ENCODE measurements around the gene ZFYVE1. TPM values are rescaled to one million over a fixed set of nuclear protein-coding genes. Genes with fewer than 3 reads are reported as not detected.

ZFYVE1 gene
- total RNA-seq, 4 donors from 2014 or later, result 9.7 to 17.6 (median 14.0) TPM

- H3K36me3 ChIP-seq, result peaks cover 9 to 89% (median 21%) of the 10 kb centered on the region in 3 donors
Measured at GRCh38 chr14:72941286-72941985, 85.5 kb downstream of the ZFYVE1 start.

DNA sequence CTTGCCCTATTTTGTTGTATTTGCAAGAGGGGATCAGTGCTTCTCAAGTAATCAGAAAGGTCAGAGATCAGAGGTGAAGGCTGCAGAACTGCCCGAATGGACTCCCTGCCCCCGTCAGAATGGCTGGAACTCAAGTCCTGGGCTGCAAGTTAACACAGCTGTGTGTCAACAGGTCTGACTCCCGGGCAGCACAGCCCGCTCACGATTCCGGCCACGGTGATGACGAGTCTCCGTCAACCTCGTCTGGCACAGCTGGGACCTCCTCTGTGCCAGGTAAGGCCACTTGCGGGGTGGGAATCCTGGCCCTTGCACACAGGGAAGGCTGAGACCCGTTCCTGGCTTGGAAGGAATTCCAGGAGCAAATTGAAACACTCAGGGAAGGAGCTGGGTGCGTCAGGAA is 87.3 kb downstream of the ZFYVE1 start:
- Histone ChIP-seq H3K9me3 (no peaks in the 10 kb centered on the region), H3K27ac (no peak overlapping the region), H3K4me3 (no peak overlapping the region), H3K27me3 (no peaks in the 10 kb centered on the region), H3K4me1 (no peaks in the 10 kb centered on the region), H3K36me3 (peaks cover 9 to 71% (median 21%) of the 10 kb centered on the region in 3 donors)
- no peak for DNase-seq
- 73 to 86% methylated on average over 12 of the region's 13 CpGs for WGBS, 2 donors
- no peak for TF ChIP-seq POLR2A (IDR thresholded peaks at IDR 0.05)
- TF ChIP-seq, protein P1, sequence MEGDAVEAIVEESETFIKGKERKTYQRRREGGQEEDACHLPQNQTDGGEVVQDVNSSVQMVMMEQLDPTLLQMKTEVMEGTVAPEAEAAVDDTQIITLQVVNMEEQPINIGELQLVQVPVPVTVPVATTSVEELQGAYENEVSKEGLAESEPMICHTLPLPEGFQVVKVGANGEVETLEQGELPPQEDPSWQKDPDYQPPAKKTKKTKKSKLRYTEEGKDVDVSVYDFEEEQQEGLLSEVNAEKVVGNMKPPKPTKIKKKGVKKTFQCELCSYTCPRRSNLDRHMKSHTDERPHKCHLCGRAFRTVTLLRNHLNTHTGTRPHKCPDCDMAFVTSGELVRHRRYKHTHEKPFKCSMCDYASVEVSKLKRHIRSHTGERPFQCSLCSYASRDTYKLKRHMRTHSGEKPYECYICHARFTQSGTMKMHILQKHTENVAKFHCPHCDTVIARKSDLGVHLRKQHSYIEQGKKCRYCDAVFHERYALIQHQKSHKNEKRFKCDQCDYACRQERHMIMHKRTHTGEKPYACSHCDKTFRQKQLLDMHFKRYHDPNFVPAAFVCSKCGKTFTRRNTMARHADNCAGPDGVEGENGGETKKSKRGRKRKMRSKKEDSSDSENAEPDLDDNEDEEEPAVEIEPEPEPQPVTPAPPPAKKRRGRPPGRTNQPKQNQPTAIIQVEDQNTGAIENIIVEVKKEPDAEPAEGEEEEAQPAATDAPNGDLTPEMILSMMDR (IDR thresholded peaks at IDR 0.05), result no peak
- intact Hi-C loops (cut with DNase I), result no loop called here

More at GRCh38 chr14:72941286-72941985, 85.5 kb downstream of the ZFYVE1 start:
- intact Hi-C loops (cut with DNase I), result no loop called here
- no peaks in the 10 kb centered on the region for H3K27me3 ChIP-seq
- no peak for DNase-seq
- TF ChIP-seq POLR2A (IDR thresholded peaks at IDR 0.05), result no peak
- TF ChIP-seq, protein P1 (IDR thresholded peaks at IDR 0.05), result no peak
- WGBS, 2 donors, result 76 to 82% methylated on average over 12 of the region's 12 CpGs
- H3K9me3 ChIP-seq, result no peaks in the 10 kb centered on the region
- H3K4me3 ChIP-seq, result no peak overlapping the region
- no peak overlapping the region for H3K27ac ChIP-seq
- H3K4me1 ChIP-seq, result no peaks in the 10 kb centered on the region

GRCh38 chr14:72932893-72933292 is 94.0 kb downstream of the ZFYVE1 start:
- 74 to 89% methylated on average over 4 to 6 of the region's 7 CpGs for WGBS, 2 donors
- TF ChIP-seq POLR2A (IDR thresholded peaks at IDR 0.05), result no peak
- TF ChIP-seq, protein P1 (IDR thresholded peaks at IDR 0.05), result no peak
- intact Hi-C loops (cut with DNase I), result no loop called here
- DNase-seq, result no peak
- Histone ChIP-seq H3K4me1 (peaks cover 0 to 2% (median 0%) of the 10 kb centered on the region in 3 donors), H3K4me3 (no peak overlapping the region), H3K9me3 (no peaks in the 10 kb centered on the region), H3K27me3 (no peaks in the 10 kb centered on the region), H3K36me3 (peaks cover 0 to 14% (median 0%) of the 10 kb centered on the region in 3 donors), H3K27ac (no peak overlapping the region)

DNA sequence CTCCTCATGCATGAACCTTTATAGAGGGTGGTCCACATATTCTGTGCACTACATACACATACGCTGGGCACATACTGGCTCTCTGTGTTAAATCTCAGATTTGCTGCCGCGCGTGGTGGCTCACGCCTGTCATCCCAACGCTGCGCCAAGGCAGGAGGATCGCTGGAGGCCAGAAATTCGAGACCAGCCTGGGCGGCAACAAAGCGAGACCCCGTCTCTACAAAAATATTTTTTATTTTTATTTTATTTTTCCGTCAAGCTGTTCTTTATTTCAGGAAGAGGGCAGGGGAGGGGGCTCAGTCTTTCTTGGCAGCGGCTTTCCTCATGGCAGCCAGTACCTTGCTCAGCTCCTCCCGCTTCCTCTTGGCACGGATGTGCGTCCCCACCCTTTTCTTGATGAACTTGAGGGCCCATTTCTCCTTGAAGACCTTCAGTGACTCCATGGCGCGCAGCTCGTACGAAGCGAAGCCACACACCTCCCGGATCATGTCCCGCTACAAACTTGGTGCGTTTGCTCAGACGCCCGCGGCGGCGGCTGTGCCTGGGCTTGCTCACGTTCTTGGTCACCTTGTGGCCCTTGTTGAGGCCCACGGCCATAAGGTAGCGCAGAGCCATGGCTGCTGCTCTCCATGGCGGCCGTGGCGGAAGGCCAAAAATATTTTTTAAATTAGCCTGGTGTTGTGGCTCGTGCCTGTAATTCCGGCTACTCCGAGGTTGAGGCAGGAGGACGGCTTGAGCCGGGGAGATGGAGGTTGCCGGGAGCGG is 97.4 kb downstream of the ZFYVE1 start:
- no peak for DNase-seq
- Histone ChIP-seq H3K4me1 (peaks cover 4 to 22% (median 11%) of the 10 kb centered on the region in 3 donors), H3K27me3 (no peaks in the 10 kb centered on the region), H3K36me3 (peaks cover 0 to 11% (median 0%) of the 10 kb centered on the region in 3 donors), H3K4me3 (no peak overlapping the region), H3K27ac (no peak overlapping the region), H3K9me3 (no peaks in the 10 kb centered on the region)
- intact Hi-C loops (cut with DNase I), result no loop called here
- 91 to 97% methylated on average over 26 to 29 of the region's 43 CpGs for WGBS, 2 donors
- TF ChIP-seq, protein P1 (IDR thresholded peaks at IDR 0.05), result no peak
- TF ChIP-seq POLR2A (IDR thresholded peaks at IDR 0.05), result no peak

GRCh38 chr14:72928872-72929271 is 98.0 kb downstream of the ZFYVE1 start:
- TF ChIP-seq, protein P1 (IDR thresholded peaks at IDR 0.05), result no peak
- no peak for TF ChIP-seq POLR2A (IDR thresholded peaks at IDR 0.05)
- Histone ChIP-seq H3K4me3 (no peak overlapping the region), H3K27ac (no peak overlapping the region), H3K27me3 (no peaks in the 10 kb centered on the region), H3K36me3 (peaks cover 0 to 11% (median 0%) of the 10 kb centered on the region in 3 donors), H3K9me3 (no peaks in the 10 kb centered on the region), H3K4me1 (peaks cover 4 to 22% (median 11%) of the 10 kb centered on the region in 3 donors)
- DNase-seq, result no peak
- WGBS, 2 donors, result no CpG with 5 or more reads among the region's 21 CpGs
- intact Hi-C loops (cut with DNase I), result no loop called here
